GM21423 (cell line): ENCODE data around the gene SLC13A4.

Experiments used
- ATAC-seq: cut with Tn5 transposase; IDR thresholded peaks from one replicate; pipeline ENCODE4 v1.9.1; 2021; ENCODE audit warnings: mild to moderate bottlenecking, moderate library complexity; ENCODE audit not compliant: unreplicated experiment

The SLC13A4 gene

DNA sequence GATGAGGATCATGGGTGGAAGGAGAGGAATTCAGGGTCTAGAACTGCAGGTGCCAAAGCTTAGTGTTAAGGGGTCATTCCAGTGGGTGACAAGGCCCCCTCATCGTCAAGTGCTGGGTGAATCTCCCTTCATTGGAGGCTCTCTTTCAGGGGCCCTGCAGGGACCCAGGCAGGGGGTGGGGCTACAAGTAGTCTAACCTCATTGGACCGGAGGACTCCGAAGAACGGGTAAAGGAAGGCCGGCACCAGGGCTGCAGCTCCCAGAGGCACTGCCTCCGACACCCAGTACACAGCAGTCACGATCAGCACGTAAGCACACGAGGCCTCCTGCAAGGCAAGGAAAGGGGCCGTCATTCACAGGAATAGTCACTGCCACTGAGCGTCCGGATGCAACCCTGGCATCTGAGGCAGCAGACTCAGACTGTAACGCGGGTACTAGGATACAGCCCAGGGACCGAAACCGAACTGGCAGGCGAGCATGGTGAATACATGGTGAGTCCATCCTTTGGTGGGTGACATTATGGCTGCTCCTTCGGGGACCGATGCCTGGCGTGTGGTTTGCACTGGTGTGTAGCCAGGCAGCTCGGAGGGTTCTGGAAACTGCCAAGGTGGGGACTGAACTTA, 6.7 kb downstream of the SLC13A4 start:
- ATAC-seq: no peak

DNA sequence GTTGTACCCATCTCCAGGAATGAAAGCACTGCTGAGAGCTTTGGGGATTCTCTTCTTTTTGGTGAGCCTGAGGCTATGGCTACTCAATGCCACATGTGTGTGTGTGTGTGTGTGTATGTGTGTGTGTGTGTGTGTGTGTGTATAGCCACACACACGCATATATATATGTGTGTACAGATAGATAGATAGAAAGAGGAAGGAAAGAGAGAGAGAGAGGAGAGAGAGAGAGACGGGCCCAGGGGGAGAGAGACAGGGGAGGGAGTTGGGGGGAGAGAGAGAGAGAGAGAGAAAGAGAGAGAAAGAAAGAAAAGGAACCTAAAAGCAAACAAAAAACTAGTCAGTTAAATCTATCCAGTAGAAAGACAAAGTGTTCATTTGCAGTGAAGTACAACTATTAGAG, 8.3 kb downstream of the SLC13A4 start:
- no peak for ATAC-seq

DNA sequence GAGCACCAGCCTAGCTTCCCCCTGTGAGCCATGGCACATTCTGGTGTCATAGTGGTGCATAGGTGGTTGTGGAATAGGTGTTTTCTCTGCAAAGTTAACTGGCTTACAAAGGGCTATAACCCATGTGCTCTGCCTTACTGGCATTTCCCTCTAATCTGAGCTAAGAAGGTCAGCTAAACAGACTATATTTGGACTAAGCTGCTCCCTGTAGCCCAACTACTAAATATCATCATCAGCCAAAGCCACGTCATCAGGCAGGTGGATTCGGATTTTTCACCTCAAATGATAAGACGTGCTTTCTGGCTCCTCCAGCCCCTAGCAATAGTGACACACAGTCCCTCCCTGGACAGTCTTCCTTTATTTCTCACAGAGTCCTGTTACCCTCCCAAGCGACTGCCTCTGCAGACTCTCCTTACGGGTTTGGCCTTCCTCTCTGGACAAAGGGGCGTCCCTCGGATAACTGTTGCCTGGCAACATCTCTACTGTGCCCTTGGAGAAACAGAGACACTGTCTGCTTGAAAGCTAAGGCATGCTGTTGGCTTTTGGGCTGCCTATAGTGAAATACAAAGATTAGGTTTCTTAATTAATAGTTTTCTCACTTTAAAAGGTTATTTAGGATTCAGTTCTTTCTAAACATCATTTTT, 9.1 kb downstream of the SLC13A4 start:
- no peak for ATAC-seq

DNA sequence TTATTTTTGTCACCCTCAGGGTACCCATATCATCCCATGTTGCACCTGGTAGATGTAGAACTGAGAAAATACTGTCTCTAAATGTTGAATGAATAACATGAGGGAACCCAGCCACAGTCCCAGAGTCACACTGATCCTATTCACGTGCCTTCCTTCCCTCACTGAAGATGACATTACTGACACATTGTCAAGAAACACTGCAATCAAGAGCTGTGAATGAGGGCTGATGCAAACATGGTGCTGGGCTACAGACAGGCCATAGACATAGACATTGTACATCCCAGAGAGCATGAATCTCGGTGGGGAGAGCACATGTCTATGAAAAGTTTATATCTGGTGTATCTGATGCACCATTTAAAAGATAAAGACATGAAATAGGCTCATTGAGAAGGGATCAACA, 9.8 kb downstream of the SLC13A4 start:
- no peak for ATAC-seq

DNA sequence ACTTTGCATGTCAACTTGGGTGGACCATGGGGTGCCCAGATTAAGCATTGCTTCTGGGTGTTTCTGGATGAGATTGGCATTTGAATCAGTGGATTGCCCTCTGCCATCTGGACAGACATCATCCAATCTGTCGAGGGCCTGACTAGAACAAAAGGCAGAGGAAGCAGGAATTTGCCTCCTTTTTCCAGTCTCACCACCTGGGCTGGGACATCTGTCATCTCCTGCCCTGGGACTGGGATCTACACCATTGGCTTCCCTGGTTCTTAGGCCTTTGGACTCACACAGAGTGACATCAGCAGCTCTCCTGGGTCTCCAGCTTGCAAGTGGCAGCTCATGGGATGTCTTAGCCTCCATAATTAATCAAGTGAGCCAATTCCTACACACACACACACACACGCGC, 10.3 kb downstream of the SLC13A4 start:
- ATAC-seq: no peak

DNA sequence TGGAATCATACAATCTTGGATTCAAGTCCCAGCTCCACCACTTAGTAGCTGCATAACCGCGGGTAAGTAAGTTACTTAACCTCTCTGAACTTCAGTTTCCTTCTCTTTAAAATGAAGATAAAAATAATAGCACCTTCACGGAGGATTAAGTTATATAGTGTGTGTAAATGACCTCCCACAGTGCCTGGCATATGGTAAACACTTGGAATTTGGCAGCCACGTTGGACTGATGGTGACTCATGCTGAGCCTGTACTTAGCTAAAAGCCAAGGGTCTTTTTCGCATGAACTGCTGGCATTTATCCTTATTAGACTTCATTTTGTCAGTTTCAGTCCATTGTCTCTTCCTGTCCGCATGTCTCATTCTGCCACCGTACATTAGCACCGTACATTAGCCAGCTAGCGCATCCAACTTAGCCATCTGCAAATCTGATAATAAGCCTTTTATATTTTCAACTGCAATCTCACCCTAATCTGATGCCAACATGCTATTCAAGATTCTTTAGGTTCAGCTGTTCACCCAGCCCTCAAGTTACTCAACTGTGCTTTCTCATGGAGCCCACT, 11.2 kb downstream of the SLC13A4 start:
- ATAC-seq: no peak

DNA sequence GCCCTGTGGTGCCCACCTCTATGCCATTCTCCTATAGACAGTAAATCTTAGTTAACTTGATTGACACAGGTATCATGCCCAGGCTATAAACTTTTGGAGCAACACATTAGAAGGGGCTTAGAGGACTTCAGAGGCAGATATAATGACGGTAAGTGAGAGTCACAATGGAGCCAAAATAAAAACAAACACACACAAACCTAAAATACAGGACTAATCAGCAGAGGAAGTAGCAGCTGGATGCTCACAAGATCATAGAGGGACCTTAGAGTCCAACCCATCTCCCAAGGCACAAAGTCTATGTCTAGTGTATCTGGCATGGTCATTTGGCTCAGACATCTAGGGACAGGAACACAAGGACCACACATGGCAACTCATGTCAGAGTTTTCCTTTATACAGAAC, 12.3 kb downstream of the SLC13A4 start:
- ATAC-seq: no peak

DNA sequence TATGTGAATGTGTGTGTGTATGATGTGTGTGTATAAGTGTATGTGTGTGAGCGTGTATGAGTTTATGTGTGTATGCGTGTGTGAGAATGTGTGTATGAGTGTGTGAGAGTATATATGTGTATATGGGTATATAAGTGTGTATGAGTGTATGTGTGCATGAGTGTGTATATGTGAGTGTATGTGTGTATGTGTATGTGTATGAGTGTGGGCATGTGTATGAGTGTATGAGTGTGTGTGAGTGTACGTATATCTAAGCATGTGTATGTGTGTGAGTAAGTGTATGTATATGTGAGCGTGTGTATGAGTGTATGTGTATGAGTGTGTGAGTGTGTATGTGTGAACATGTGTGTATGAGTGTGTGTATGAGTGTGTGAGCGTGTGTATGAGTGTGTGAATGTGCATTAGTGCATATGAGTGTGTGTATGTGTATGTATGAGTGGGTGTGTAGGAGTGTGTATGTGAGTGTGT, 12.9 kb downstream of the SLC13A4 start:
- no peak for ATAC-seq

DNA sequence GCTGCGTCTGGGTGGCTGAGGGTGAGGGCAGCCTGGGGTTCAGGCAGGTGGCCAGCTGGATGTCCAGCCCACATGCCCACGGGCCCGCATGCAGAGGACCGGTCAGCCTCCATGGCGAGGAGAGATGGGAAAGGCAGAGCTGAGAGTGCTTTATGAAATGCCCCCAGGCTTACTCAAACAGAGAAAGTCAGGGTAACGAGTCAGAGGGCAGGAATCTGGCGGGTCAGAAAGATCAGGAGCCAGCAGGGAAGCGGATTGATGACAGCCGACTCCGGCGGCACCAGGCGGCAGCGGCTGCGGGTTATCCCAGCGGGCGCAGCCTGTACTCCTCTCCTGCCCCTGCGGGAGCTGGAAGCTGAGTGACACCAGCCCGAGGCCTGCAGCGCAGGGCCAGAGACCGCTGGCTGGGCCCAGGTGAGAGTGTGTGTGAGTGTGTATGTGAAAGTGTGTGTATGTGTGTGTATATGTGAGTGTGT, 13.4 kb downstream of the SLC13A4 start:
- no peak for ATAC-seq

DNA sequence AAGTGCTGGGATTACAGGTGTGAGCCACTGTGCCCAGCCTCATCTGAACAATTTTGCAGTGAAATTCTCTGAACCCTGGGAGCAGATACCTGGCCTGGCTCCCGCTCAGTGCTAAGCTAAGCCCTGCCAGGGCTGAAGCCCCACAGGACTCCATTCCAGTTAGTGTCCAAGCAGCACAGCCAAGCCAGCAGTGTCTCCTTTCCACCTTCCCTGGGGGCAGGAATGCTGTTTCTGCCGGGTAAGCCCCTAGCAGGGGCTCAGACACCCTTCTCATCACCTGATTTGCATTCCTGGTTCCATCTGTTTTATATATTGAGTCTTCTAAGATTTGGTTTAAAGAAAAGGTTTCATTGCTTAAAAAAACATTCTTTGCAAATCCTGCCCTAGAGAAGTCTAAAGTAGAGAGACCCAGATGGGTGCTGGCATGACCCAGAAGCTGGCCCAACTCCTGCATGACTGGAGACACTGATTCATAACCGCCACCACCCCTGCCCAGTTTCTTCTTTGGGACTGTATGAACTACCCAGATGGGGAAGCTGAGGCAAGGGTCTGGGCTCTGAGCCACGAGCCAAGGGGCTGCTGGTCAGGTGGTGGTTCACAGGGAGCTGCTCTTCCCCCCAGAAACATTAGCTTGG, 14.0 kb downstream of the SLC13A4 start:
- no peak for ATAC-seq

DNA sequence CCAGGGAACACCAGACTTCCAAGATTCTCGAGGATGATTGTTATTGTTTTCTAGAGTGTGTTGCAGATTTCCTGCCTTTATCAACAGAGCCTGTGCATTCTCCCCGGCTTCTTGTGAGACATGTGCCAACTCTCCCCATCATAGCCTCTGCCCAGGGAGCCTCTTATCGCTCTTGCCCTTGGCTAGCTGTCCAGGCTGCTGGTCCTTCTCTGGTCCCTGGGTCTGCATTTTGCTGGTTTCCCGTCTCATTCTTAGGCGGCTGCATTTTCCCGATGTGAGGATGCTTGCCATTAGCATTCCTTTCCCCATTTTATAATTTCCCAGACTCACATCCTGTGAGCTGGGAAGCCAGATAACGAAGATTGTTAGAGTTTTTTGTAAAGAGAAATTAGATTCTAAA, 15.2 kb downstream of the SLC13A4 start:
- ATAC-seq: no peak

DNA sequence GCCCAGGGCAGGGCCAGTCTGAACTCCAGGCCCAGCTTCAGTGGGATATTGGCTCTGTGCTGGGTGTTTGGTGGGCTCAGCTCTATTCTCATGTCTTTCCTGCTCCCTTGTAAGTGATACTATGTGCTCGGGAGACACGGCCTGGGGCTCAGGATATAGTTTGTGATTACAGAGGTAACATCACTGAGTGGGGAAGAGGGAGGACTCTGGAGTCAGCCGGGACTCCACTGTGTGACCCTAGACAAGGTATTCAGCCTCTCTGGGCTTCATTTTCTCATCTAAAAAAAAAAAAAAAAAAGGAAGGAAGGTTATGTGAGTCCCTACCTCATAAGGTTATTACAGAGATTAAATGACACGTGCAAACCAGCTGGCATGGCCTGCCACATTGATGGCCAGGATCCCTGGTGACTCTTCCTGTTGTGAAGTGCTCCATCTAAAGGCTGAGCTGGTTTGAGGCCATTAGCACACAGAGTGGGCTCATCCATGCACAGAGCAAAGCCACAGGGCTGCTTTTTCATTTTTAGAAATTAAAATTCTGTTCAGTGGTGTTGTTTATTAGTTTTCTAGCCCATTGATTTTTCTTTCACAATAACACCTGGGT, 15.7 kb downstream of the SLC13A4 start:
- no peak for ATAC-seq

DNA sequence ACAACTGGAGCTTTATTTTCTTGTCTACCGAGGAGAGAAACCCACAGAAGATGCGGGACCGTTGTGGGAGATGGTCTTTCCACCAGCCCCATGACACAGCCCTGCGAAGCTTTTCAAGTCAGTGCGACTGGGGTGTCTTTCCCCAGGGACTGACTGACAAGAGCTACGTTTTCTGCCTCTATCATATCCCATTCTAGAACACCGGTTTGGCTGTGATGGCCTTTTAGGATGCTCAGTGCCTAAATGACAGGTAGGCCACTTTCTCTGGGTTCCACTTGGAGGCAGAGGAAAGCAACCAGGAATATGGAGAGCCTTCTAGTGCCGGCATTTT, 16.9 kb downstream of the SLC13A4 start:
- no peak for ATAC-seq

DNA sequence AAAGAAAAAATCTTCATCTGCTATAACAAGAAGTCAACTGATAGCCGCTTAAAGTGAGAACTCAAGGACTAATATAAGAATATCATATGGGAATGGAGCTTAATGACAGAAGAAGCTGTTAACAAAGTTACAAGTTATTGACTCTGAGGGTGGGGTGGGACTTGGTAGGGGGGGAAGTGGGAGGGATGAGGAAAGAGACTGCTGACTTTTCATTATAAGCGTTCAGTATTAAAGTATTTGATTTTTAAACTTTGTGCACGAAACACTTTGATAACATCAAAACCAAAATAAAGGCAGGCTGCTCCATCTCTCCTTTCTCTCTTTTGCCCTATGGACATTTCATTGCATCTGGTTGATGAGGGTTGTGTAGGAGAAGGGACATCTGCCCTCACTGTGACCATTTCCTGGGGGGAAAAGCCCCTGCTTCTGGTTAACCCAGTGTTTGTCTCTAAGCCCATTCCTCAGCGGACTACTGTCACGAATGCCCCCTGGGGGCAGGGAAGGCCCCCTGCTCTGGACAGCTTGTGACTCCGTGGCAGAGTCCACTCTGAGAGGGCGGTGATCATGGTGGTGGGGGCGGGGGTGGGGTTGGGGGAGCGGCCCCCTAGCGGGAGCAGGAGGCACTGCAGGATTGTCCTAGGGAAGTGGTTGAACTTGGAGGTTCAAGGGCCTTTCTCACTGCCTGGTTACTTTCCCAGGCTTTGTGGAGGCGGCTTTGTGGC, 17.4 kb downstream of the SLC13A4 start:
- no peak for ATAC-seq

DNA sequence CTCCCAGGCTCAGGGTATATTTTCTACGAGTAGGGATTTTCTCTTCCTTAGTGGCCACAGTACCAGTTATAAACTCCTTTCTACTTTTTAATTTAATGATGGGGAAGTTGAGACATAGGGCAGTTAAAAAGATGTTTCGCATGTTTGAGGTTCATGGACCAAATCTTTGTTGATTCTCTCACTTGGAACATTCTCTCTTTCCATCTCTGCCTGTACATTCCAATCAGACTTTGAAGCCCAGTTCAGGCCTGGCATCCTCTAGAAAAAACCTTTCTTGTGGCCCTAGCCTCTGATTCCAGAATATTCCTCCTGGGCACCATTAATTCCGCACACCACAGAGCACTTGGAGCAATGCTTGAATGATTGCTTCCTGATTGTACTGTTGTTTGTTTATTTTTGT, 18.5 kb downstream of the SLC13A4 start:
- ATAC-seq: no peak

DNA sequence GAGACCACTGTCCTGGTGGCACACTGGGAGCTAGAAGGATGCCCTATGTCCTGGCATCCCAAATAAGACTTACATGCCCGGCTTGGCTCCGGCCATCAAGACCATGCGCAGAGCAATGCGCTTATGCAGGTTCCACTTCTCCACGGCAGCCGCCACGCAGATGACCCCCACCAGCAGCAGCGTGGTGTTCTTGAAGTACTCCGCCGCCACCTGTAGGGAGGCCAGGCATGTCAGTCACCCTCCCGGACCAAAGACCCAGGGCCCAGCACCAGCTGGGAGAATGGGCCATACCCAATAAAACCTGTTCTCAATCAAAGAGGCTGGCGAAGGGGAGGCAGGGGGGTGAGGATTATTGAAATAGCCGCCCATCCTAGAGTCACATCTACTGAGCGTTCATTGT, 19.9 kb downstream of the SLC13A4 start:
- ATAC-seq: no peak

DNA sequence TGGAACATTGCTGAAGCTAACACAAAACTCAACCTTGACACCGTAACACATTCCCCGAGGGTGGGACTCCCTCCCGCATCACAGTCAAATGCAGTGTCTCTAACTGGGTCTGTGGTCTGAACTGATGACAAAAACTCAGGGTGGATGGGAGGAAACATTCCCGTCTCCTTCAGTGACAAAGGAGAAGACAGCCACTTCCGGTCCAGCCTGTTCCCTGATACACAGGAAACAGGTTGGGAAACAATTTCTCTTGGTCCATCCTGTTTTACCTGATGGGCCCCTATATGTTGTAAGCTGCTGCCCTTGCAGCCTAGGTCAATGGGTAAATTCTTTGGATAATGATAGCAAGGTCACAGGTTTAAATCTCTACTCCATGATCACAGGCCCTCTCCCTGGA, 20.4 kb downstream of the SLC13A4 start:
- no peak for ATAC-seq

DNA sequence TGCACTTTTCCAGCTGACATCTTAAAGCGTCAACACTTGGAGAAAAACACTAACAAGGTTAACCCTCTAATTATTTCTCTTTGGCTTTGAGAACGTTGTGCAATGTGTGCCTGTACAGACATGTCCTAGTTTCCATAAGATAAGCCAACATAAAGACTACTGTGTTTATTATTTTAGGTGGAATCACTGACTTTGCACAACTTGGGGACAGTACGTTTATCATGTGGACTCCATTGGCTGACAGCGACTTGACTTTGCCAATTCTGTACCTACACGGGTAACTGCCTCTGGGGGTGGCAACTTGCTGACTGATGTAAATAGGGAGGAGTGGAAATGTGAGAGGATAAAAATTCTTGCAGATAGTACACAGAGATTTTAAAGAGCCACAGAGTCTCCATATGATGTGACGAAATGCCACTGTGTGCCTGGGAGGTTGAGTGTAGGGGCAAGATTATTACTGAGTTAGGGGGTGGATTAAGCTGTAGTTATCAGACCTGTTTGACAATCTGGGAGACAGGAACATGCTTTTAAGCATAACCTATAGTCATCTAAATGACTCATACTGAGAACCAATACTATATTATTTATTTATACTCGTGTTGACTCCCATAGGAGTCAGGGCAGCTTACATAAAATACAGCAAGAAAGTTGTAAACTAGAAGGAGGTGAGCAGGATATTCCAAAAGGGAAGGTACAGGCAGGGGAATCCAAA, 21.0 kb downstream of the SLC13A4 start:
- ATAC-seq: no peak

DNA sequence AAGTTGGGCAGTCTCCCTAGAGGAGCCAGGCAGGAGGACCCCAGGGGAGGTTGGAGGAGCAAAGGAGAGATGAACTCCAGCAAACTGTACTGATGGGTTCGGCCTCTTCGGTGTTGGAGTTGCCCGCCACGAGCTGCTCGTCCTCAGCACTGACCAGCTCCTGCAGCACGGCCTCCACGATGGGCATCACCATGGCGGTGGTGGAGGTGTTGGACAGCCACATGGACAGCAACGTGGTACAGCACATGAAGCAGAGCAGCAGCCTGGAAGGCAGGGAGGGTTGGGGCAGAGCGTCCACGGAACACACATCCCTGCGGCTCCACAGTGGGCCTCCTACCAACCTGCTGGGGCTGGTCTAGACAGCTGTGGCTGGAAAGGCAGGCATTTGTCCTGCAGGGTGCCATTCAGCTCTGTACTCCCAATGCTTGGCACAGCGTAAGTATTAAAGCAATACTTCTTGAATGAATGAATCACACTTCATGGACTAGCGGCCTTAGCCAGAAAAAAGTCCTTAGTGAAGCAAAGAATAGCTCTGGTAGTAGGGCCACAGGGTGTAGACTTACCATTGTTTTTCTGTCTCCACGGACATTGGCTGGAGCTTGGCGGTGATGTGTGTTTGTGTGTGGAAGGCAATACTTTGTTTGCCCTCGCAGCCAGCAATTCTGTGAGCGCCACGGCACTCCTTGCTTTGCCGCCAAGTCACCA, 21.8 kb downstream of the SLC13A4 start:
- no peak for ATAC-seq

DNA sequence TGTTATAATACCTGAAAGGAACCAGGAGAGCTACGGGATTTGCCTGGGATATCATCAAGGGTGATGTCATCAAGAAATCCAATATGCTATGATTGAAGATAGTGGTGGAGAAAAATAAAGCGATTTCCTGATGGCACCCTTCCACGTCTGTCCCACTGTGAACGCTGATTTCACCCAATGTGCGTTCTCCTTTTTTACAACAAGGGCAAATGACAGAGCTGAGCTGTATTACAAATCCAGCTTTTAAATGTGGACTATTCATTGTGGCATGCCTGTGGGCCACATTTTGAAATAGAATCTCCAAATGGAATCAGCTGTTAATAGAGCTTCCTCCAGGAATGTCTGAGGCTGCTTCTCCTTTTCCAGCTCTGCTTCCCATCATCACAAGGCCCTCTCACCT, 23.3 kb downstream of the SLC13A4 start:
- ATAC-seq: no peak
